Measurements from ENCODE around the gene DDC.

Gene DDC, protein sequence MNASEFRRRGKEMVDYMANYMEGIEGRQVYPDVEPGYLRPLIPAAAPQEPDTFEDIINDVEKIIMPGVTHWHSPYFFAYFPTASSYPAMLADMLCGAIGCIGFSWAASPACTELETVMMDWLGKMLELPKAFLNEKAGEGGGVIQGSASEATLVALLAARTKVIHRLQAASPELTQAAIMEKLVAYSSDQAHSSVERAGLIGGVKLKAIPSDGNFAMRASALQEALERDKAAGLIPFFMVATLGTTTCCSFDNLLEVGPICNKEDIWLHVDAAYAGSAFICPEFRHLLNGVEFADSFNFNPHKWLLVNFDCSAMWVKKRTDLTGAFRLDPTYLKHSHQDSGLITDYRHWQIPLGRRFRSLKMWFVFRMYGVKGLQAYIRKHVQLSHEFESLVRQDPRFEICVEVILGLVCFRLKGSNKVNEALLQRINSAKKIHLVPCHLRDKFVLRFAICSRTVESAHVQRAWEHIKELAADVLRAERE

DNA sequence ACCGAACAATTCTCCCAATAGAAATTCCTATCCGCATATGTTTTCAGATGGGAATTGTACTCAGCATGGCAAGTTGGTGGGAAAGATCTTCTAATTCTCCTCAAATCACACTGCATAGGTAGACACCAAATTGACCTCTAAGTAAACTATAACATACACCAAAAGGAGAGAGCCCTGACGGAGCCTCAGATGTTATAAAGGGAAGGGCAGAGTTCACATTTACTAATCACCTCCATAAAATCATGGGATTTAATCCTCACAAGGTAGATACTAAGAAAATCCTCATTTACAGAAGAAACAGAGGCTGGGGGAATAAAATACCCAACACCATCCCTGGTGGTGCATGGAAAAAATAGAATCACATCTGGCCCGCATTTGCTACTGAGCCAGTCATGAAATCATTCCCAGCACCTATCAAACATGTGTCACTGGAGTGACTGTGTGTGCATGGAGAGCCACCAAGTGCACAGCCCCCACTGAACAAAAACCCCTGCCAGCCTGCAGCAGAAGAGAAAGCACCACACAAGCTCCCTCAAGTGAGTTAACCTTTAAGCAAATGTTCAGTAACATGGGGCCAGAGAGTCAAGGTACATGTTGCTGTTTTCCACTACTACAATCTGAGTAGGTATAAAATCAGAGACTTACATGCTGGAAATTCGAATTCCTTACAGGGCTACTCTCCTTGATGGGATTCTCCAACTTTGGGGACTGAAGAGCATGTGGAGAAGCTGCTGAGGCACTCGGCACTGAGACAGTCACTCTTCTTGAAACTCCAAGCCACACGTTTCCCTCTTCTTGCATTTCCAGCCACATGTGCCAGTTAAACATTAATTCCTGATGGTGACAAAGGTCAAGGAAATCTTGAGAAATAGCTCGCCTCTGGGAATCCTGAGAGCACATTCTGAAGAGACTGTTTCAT lies at the start of gene DDC:
TSS of gene DDC (minus strand) at position 766 of the 919 bp plus-strand sequence. CDS start 21,320 bp downstream, outside the sequence.
- no peak for DNase-seq (ENCODE audit: low read depth in 4 of 4, low spot score in 1 of 4)

DNA sequence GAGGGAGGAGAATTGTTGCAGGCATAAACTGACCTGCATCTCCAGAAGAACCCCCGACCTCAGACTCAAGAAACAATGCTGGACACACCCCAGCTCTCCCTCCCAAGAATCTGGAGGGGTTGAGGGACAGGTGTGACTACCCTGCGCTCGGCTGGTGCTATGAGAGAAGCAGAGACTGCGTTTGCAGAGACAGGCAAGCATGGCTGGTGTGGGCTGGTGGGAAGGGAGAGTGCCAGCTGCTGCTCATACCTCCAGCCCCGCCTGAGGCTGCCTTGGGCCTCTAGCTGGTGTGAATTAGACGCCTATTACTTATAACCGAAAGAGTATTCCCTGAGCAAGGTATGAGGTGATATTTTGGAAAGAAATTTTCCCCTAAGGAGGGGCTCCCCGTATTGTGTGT lies 48.3 kb upstream of the DDC start:
- DNase-seq (ENCODE audit: low read depth in 4 of 4, low spot score in 1 of 4): no peak

DNA sequence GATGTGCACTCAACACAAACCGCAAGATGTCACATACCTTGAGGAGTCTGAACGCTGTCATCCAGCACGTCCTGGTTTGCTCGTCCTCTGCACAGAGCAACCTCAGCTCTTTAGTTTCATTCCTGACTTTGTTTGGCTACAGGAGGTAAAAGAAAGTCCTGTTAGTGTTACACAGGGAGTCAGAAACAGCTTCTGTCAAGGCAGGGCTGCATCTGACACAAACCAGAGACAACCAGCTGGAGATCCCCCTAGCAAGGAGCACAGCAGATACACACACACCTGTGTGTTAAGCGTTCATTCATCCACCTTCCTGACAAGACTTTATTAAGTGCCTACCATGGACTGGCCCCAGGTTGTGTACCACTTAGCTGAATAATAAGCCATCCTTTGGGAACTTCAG lies 47.5 kb upstream of the DDC start:
- DNase-seq (ENCODE audit: low read depth in 4 of 4, low spot score in 1 of 4): no peak

DNA sequence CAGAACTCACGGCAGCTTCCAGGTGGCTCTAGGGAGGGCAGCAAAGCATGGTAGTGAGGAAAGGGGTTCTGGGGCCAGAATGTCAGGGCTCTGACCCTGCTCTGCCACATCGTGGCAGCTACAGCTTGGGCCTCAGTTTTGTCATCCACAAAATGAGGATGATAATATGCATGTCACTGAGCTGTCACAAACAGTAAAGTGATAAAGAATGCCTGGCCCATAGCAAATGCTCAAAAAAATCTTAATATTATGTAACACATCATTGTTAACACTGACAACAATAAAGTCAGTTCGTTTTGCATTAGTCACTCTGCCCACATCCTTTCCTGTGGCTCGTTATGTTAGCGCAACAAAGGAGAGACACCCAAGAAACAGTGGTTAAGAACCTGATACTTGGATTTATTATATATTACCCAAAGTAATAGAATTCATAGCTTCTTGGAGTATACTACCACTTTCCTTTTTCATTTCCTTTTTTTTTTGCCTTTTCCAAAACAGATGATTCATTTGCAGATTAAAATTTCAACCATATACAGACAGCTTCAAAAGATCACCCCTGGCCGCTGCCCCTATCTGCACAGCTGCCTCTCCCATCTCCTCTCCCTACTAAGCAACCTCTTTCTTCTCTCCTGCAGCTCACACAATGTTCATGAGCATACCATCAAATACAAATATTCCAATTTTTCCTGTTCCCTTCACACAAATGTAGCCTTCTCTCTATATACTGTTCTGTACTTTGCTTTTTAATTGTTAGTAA lies 45.5 kb upstream of the DDC start:
- DNase-seq (ENCODE audit: low read depth in 4 of 4, low spot score in 1 of 4): no peak

DNA sequence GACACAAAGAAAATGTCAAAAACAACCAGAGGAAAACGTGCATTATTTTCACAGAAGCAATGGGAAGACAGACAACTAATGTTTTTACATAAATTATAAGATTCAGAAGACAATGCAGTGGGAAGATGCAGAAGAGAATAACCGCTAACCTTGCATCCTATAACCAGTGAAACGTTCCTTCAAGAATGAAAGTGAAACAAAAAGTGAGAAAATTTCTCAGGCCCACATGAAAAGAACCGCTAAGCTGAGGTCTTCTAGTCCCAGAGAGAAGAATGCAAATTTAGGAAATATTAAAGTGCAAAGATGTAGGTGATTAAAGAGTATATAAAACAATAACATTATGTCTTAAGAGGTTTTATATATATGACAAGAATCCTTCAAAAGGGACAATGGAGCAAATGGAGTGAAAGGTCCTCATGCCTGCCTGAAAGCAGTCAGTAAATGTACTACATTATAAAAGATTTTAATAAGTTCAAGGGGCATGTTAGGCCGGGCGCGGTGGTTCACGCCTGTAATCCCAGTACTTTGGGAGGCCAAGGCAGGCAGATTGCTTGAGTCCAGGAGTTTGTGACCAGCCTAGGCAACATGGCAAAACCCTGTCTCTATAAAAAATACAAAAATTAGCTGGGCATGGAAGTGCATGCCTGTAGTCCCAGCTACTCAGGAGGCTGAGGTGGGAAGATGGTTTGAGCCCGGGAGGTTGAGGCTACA lies 43.1 kb upstream of the DDC start:
- DNase-seq (ENCODE audit: low read depth in 4 of 4, low spot score in 1 of 4): no peak

DNA sequence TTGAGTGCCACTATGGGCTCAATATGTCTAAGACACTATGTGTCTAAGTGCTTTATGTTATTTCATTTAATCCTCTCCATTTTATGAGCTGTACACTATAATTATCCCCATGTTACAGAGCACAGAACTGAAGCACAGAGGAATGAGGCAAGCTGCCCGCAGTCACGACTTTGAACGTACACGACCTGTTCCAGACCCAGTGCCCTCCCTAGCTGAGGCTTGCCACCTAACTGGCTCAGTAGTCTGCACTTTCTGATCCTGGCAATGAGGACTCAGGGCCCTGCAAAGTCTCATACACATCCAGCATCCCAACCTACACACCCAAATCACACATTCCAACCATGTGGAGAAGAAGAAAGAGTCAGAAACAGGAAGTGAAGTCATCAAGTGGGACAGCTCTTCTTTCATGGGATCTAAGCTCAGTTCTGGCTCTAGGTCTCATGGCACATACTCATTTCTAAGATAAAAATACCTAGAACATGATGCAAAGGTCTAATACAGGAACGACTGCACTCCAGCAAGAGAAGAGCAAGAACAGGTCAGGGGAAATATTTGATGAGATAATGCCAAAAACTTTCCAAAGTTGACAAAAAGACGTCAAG lies 42.4 kb upstream of the DDC start:
- DNase-seq (ENCODE audit: low read depth in 4 of 4, low spot score in 1 of 4): no peak

DNA sequence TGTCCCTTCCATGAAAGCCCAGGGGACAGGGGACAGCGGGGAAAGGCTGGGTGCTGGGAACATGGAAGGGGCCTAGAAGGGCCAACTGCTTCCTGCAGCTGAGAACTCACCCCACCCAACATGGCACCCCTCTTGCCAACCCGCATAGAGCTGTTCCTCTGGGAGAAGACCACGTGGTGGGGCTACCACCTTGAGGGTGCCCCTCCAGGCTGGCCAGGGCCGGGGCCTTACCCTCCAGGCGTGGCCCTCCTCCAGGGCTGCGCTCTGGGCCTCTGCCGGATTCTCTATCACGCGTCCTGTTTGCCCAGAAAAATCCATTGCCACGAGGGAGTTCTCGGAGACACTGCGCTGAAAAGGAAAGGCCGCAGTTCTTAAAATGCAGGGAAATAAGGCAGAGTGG lies 39.9 kb upstream of the DDC start:
- DNase-seq (ENCODE audit: low read depth in 4 of 4, low spot score in 1 of 4): no peak

DNA sequence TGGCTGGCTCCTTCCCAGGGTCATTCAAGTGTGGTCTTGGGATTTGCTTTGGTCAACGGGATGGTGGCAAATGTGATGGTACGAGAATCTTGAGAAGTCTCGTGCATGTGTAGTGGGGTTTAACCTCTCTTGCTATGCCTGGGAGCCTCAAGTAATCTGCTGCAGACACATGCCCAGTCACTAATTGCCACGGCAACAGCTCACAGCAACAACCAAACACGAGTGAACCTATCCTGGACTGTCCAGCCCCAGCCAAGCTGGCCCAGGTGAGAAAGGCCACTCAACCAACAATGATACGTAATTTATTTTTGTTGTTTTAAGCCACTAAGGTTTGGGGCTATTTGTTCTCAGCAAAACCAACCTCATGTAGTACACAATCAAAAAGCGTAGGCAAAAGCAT lies 38.1 kb upstream of the DDC start:
- no peak for DNase-seq (ENCODE audit: low read depth in 4 of 4, low spot score in 1 of 4)

DNA sequence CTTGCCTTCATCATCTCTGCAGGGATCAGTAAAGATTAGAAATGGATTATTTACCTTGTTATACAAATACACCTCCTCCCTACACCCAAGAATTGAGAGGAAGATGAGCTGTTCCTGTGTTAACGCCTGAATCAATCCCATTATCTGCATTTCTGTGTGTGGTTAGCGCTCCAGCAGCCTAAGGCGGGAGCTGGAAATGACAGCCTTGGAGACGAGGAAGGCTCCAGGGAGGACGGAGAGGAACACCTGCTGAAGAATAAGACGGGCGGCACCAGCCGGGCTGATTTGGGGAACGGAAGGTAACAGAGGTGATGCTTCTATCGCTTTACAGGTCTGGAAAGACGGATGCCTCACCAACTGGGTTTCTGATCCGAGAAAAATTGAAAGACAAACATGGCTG lies 34.2 kb upstream of the DDC start:
- no peak for DNase-seq (ENCODE audit: low read depth in 4 of 4, low spot score in 1 of 4)

DNA sequence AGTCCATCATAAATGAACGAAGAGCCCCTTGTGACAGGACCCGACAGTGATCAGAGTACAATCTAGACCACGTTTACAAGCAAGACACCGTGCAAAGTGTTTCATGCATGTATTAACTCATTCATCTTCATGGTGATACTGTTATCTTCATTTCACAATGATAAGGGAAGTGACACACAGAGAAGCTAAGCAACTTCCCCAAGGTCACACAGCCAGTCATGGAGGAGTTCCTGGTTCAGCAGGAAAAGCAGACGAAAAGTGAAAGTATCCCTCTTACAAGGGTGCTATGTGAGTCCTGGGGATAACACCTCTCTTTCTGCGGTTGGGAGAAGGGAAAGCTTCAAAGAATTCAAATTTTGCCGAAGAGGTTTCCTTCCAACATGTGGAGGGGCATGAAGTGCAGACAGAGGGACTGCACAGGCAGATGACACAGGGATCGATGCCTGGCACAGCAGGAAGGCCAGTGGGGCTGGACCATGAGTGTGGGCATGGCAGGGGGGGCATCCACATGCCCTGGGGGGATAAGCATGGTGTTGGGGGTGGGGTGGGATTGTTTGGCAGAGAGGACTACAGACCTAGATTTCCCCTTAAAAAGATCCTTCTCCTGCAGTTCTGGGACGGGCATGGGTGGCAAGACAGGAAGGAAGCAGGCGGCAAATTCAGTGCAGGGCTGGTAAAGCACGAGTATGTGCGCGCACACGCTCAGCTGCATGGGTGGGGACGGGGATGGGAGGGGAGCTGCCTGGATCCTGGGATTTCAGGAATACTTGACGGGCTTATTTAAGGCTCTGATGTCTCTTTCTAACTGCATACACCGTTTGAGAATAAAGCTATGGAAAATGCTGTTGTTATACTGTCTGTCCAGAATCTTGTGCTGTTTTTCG lies 33.5 kb upstream of the DDC start:
- DNase-seq (ENCODE audit: low read depth in 4 of 4, low spot score in 1 of 4): no peak

DNA sequence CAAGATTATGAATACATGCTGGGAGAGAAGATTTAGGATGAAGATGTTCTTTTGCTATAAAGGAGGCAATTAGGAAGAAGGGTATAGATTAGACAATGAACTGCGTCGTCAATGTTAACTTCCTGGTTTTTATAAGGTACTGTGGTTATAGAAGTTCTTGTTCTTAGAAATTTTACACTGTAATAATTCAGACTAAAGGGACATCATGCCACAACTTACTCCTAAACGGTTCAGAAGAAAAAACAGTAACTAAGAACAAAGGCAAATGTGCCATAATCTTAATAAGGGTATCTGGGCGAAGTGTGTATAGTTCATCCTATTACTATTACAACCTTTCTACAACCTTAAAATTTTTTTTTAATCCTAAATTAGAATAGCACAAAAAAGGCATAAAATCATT lies 31.3 kb upstream of the DDC start:
- no peak for DNase-seq (ENCODE audit: low read depth in 4 of 4, low spot score in 1 of 4)

DNA sequence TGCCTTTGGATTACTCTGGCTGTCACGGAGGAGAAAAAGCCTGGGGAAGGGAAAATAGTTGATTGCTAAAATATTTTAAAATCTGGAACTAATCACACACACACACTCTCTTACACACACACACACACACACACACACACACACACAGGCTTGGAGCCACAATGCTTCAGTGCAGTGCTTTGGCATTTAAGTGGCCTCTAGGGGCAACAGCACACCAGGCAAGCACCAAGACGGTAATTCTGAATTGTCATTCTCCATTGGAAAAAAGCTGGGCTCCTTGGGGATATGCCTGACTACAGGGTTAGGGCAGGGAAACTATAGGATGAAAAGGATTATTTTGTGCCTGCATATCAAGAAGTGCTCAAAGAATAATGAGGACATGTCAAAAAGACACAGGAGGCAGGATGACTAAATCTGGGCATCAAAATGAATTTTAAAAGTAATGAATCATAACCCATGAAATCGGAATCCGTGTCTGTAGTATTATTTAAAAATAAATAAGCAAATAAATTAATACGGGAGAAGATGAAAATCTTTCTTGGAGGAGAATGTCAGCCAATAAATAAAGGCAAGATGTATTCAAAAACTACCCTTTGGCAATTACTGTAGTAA lies 30.4 kb upstream of the DDC start:
- DNase-seq (ENCODE audit: low read depth in 4 of 4, low spot score in 1 of 4): no peak

DNA sequence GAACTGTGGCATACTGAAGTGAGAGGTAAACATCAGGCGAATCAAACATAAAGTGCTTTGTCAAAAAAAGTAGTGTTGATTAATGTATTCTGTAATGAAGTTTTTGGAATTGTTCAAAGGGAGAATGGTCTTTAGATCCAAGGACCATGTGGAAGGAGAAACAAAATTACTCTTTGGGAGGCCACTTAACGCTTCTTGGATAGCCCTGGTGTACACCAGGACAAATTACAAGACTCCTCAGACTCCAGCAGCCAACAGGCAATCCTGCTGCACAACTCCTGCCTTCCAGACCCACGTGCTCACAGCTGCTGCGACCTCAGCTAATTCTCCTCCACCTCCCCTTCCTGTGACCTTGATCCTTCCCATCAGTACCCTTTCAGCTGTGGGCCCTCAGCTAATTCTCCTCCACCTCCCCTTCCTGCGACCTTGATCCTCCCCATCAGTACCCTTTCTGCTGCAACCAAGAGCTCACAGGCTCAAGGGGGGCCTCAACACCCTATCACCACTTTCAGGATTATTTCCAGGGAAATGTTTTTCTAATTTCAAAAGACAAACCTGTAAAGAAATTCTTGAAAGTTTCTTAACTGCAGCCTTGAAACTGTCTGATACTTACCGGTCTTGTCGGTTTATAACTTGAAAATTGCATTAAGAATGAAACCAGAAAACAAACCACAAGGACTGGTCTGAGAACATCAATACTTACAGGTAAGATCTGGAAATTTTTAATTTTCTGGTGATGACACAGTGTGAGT lies 29.7 kb upstream of the DDC start:
- no peak for DNase-seq (ENCODE audit: low read depth in 4 of 4, low spot score in 1 of 4)

DNA sequence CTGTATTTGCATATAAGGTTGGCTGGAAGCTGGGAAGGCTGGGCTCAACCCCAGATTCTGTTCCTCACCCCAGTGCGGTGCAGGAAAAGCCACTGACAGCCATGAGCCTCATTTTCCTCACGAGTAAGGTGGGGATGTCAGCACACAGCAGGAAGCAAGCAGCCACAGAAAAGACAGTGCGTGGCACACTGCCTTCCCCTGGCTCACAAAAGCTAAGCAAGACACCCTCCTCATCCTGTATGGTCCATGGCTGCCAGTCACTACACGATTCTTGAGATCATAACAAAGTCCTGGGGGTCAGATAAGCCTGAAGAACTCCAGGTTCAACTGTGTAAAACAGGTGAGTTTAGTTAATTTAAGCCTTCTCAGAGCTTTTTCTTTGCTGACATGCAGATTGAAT lies 28.9 kb upstream of the DDC start:
- DNase-seq (ENCODE audit: low read depth in 4 of 4, low spot score in 1 of 4): no peak

DNA sequence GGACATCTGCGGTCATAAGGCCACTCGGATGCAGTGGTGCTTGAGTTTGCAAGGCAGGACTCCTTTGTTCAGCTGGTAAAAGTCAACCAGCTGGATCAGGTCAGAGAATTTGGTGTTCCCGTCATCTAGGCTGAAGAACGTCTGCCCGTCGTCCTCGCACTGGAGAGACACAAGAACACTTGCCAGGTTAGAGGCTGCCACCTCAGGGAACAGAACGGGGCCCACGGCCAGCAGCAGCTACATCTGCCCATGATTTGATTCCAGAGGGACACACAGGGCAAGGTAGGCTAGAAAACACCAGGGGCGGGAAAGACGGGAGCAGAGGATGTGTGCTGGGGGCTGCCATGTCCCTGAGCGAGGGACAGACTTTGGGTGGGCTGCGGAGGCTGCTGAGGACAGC lies 27.7 kb upstream of the DDC start:
- no peak for DNase-seq (ENCODE audit: low read depth in 4 of 4, low spot score in 1 of 4)

DNA sequence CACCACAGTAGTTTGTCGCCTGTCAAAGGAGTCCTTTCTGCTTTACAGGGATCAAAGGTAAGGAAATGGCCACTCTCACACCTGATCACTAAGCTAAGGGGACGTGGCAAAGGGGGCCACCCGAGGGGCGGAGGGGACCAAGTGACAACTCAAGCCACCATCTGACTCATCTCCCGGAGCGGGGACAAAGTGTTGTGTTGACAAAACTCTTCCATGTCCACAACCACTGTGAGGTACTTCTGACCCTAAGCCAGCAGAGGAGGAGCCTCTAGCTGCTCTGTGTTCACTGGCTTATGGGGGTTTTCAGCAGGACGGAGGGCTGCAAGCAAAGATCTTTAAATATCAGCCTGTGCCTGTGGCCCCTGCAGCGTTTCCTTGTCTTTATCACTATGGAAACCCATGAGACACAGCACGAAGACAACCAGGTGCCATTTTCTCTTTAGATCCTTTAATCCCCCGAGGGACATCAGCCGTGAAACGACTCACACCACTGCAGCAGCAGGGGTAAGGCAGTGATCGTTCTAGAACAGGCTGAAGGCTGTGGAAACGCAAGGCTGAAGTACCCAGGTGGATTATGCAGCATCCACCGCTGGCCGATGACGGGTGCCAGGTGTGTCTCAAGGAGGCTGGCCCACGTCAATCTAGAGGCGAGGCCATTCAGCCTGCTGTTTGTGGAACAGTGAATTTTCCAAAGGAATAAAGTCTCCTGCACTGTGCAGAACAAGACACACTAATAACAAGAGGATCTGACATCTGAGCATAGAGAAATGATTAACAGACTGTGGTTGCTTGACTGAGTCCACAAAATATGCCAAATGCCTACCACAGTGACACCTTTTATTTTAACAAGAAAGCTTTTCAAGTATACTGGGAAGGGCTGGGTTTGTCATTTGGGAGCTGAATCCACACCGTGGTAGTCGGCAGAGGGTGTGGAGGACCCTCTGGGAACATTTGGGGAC lies 26.6 kb upstream of the DDC start:
- no peak for DNase-seq (ENCODE audit: low read depth in 4 of 4, low spot score in 1 of 4)

DNA sequence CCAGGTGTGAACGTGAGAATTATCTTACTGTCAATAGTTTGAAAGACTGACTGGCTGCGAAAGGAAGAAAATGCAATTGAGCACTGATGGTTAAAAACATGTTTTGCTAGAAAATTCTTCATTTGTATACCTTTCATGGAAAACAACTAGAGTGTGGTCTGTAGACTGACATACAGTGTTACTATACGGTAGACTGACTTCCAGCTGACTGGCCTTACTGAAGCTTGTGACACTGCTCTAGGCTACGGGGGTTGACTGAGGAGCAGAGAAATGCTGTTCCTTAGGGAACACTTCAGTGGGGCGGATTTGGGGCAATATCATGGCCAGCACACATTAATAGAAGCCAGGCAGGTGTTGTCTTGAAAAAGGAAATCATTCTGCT lies 25.9 kb upstream of the DDC start:
- no peak for DNase-seq (ENCODE audit: low read depth in 4 of 4, low spot score in 1 of 4)
